ENCODE data around the gene OSMR.

Gene OSMR

GRCh38 chr5:38926121-38926520, 80.3 kb downstream of the OSMR start:
- no peaks in the 10 kb centered on the region for H3K4me1 ChIP-seq (ENCODE audit: insufficient read depth, low read length)
- H2AFZ ChIP-seq (ENCODE audit: low read depth, low read length) = no peak overlapping the region
- no peak overlapping the region for H3K9ac ChIP-seq (ENCODE audit: low read depth, low read length)
- DNase-seq (no peak), ATAC-seq (ENCODE audit: insufficient read depth, low read depth) (no peak)
- no peak overlapping the region for H3K4me2 ChIP-seq (ENCODE audit: insufficient read depth, low read length)
- H3K4me3 ChIP-seq (ENCODE audit: low read depth in 1 of 2, low read length in 2 of 2) = no peak overlapping the region
- H3K27me3 ChIP-seq (ENCODE audit: insufficient read depth, low read length, poor library complexity) = peaks cover 4% of the 10 kb centered on the region
- H4K20me1 ChIP-seq (ENCODE audit: insufficient read depth, low read length) = no peaks in the 10 kb centered on the region
- no peaks in the 10 kb centered on the region for H3K9me3 ChIP-seq (ENCODE audit: insufficient read depth, low read length, severe bottlenecking)
- H3K79me2 ChIP-seq (ENCODE audit: insufficient read depth, low read length) = no peaks in the 10 kb centered on the region
- H3K27ac ChIP-seq (ENCODE audit: low read length) = no peak overlapping the region
- no peak for TF ChIP-seq EZH2 (IDR thresholded peaks at IDR 0.05; ENCODE audit: borderline replicate concordance, low read depth, low read length, severe bottlenecking)
- TF ChIP-seq, protein P1, sequence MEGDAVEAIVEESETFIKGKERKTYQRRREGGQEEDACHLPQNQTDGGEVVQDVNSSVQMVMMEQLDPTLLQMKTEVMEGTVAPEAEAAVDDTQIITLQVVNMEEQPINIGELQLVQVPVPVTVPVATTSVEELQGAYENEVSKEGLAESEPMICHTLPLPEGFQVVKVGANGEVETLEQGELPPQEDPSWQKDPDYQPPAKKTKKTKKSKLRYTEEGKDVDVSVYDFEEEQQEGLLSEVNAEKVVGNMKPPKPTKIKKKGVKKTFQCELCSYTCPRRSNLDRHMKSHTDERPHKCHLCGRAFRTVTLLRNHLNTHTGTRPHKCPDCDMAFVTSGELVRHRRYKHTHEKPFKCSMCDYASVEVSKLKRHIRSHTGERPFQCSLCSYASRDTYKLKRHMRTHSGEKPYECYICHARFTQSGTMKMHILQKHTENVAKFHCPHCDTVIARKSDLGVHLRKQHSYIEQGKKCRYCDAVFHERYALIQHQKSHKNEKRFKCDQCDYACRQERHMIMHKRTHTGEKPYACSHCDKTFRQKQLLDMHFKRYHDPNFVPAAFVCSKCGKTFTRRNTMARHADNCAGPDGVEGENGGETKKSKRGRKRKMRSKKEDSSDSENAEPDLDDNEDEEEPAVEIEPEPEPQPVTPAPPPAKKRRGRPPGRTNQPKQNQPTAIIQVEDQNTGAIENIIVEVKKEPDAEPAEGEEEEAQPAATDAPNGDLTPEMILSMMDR (IDR thresholded peaks at IDR 0.05; ENCODE audit: borderline replicate concordance, extremely low read depth, low read length, poor library complexity, severe bottlenecking) = no peak
- no peaks in the 10 kb centered on the region for H3K36me3 ChIP-seq (ENCODE audit: insufficient read depth, low read length)

GRCh38 chr5:38927470-38927869, 81.7 kb downstream of the OSMR start:
- DNase-seq (no peak), ATAC-seq (ENCODE audit: insufficient read depth, low read depth) (no peak)
- Histone ChIP-seq H3K27me3 (ENCODE audit: insufficient read depth, low read length, poor library complexity) (peaks cover 4% of the 10 kb centered on the region), H3K4me1 (ENCODE audit: insufficient read depth, low read length) (no peaks in the 10 kb centered on the region), H3K9me3 (ENCODE audit: insufficient read depth, low read length, severe bottlenecking) (no peaks in the 10 kb centered on the region), H3K4me2 (ENCODE audit: insufficient read depth, low read length) (no peak overlapping the region), H4K20me1 (ENCODE audit: insufficient read depth, low read length) (no peaks in the 10 kb centered on the region), H3K27ac (ENCODE audit: low read length) (no peak overlapping the region), H3K4me3 (ENCODE audit: low read depth in 1 of 2, low read length in 2 of 2) (no peak overlapping the region), H2AFZ (ENCODE audit: low read depth, low read length) (no peak overlapping the region), H3K36me3 (ENCODE audit: insufficient read depth, low read length) (no peaks in the 10 kb centered on the region), H3K79me2 (ENCODE audit: insufficient read depth, low read length) (no peaks in the 10 kb centered on the region), H3K9ac (ENCODE audit: low read depth, low read length) (no peak overlapping the region)
- no peak for TF ChIP-seq EZH2 (IDR thresholded peaks at IDR 0.05; ENCODE audit: borderline replicate concordance, low read depth, low read length, severe bottlenecking)
- TF ChIP-seq, protein P1 (IDR thresholded peaks at IDR 0.05; ENCODE audit: borderline replicate concordance, extremely low read depth, low read length, poor library complexity, severe bottlenecking) = no peak

- no peaks in the 10 kb centered on the region for H3K36me3 ChIP-seq (ENCODE audit: insufficient read depth, low read length)
- H3K4me3 ChIP-seq (ENCODE audit: low read depth in 1 of 2, low read length in 2 of 2) = no peak overlapping the region
- TF ChIP-seq, protein P1 (IDR thresholded peaks at IDR 0.05; ENCODE audit: borderline replicate concordance, extremely low read depth, low read length, poor library complexity, severe bottlenecking) = no peak
- TF ChIP-seq EZH2 (IDR thresholded peaks at IDR 0.05; ENCODE audit: borderline replicate concordance, low read depth, low read length, severe bottlenecking) = no peak
- no peak overlapping the region for H3K9ac ChIP-seq (ENCODE audit: low read depth, low read length)
- no peaks in the 10 kb centered on the region for H3K79me2 ChIP-seq (ENCODE audit: insufficient read depth, low read length)
- H4K20me1 ChIP-seq (ENCODE audit: insufficient read depth, low read length) = no peaks in the 10 kb centered on the region
- H3K27ac ChIP-seq (ENCODE audit: low read length) = no peak overlapping the region
- H2AFZ ChIP-seq (ENCODE audit: low read depth, low read length) = no peak overlapping the region
- no peak overlapping the region for H3K4me2 ChIP-seq (ENCODE audit: insufficient read depth, low read length)
- no peaks in the 10 kb centered on the region for H3K4me1 ChIP-seq (ENCODE audit: insufficient read depth, low read length)
- no peak for DNase-seq
- ATAC-seq (ENCODE audit: insufficient read depth, low read depth) = no peak
- H3K9me3 ChIP-seq (ENCODE audit: insufficient read depth, low read length, severe bottlenecking) = no peaks in the 10 kb centered on the region
- no peaks in the 10 kb centered on the region for H3K27me3 ChIP-seq (ENCODE audit: insufficient read depth, low read length, poor library complexity)
Measured at GRCh38 chr5:38929838-38930237, 84.0 kb downstream of the OSMR start.

- no peak overlapping the region for H3K4me3 ChIP-seq (ENCODE audit: low read depth in 1 of 2, low read length in 2 of 2)
- DNase-seq = no peak
- H3K9ac ChIP-seq (ENCODE audit: low read depth, low read length) = no peak overlapping the region
- H2AFZ ChIP-seq (ENCODE audit: low read depth, low read length) = no peak overlapping the region
- no peak overlapping the region for H3K27ac ChIP-seq (ENCODE audit: low read length)
- H3K27me3 ChIP-seq (ENCODE audit: insufficient read depth, low read length, poor library complexity) = no peaks in the 10 kb centered on the region
- TF ChIP-seq, protein P1 (IDR thresholded peaks at IDR 0.05; ENCODE audit: borderline replicate concordance, extremely low read depth, low read length, poor library complexity, severe bottlenecking) = no peak
- no peak for TF ChIP-seq EZH2 (IDR thresholded peaks at IDR 0.05; ENCODE audit: borderline replicate concordance, low read depth, low read length, severe bottlenecking)
- H3K4me1 ChIP-seq (ENCODE audit: insufficient read depth, low read length) = no peaks in the 10 kb centered on the region
- H3K4me2 ChIP-seq (ENCODE audit: insufficient read depth, low read length) = no peak overlapping the region
- no peaks in the 10 kb centered on the region for H4K20me1 ChIP-seq (ENCODE audit: insufficient read depth, low read length)
- H3K79me2 ChIP-seq (ENCODE audit: insufficient read depth, low read length) = no peaks in the 10 kb centered on the region
- H3K9me3 ChIP-seq (ENCODE audit: insufficient read depth, low read length, severe bottlenecking) = no peaks in the 10 kb centered on the region
- no peak for ATAC-seq (ENCODE audit: insufficient read depth, low read depth)
- H3K36me3 ChIP-seq (ENCODE audit: insufficient read depth, low read length) = 0 out of 2 replicates have a peak, but pooled peaks cover 3% of the 10 kb centered on the region
Measured at GRCh38 chr5:38931731-38932130, 85.9 kb downstream of the OSMR start.

All from DND-41 (cell line).